ENCODE data around the gene CTSA.

The CTSA gene

DNA sequence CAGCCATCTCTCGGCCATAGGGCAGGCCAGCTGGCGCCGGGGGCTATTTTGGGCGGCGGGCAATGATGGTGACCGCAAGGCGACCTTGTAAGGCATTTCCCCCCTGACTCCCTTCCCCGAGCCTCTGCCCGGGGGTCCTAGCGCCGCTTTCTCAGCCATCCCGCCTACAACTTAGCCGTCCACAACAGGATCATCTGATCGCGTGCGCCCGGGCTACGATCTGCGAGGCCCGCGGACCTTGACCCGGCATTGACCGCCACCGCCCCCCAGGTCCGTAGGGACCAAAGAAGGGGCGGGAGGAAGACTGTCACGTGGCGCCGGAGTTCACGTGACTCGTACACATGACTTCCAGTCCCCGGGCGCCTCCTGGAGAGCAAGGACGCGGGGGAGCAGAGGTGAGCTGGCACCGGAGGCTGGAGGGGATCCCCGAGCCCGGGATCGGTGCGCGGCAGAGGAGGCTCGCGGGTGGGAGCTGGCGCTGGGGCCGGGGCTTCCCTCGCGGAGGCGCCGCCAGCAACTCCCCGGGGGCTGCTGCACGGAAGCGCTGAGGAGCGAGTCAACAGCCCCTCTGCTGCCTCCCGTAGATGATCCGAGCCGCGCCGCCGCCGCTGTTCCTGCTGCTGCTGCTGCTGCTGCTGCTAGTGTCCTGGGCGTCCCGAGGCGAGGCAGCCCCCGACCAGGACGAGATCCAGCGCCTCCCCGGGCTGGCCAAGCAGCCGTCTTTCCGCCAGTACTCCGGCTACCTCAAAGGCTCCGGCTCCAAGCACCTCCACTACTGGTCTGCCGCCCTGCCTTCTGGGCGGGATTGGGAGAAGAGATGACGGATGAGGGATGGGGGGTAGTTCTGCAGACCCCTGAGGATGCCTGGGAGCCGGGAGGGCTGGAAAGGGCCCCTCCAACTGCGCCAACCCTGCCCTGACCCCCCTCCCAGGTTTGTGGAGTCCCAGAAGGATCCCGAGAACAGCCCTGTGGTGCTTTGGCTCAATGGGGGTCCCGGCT, at the start of gene CTSA, which contains the start of gene NEURL2:
Gene CTSA (plus strand): TSS at position 351 of the 999 bp plus-strand sequence. CDS start 234 bp downstream, at position 585.
Gene NEURL2 (minus strand): TSS at position 224 of the 999 bp plus-strand sequence. CDS start 217 bp downstream, at position 7.
- Histone ChIP-seq H3K9ac (ENCODE audit: low read length) (peak within 1 kb of the TSS; percentile 75), H3K4me3 (ENCODE audit: low read depth, low read length) (peak within 1 kb of the TSS; percentile 83), H3K27me3 (ENCODE audit: control insufficient read depth, insufficient read depth, low read length) (no peaks in the 10 kb centered on the region), H3K36me3 (ENCODE audit: control insufficient read depth, insufficient read depth, low read length) (peaks cover 41% of the 10 kb centered on the region), H3K4me1 (ENCODE audit: control insufficient read depth, insufficient read depth, low read length) (no peaks in the 10 kb centered on the region), H3K27ac (ENCODE audit: low read depth, low read length) (peak within 1 kb of the TSS; percentile 30; the same call in 1 of the 2 replicates), H3K9me3 (ENCODE audit: control insufficient read depth, insufficient read depth, low read depth, low read length) (no peaks in the 10 kb centered on the region)

DNA sequence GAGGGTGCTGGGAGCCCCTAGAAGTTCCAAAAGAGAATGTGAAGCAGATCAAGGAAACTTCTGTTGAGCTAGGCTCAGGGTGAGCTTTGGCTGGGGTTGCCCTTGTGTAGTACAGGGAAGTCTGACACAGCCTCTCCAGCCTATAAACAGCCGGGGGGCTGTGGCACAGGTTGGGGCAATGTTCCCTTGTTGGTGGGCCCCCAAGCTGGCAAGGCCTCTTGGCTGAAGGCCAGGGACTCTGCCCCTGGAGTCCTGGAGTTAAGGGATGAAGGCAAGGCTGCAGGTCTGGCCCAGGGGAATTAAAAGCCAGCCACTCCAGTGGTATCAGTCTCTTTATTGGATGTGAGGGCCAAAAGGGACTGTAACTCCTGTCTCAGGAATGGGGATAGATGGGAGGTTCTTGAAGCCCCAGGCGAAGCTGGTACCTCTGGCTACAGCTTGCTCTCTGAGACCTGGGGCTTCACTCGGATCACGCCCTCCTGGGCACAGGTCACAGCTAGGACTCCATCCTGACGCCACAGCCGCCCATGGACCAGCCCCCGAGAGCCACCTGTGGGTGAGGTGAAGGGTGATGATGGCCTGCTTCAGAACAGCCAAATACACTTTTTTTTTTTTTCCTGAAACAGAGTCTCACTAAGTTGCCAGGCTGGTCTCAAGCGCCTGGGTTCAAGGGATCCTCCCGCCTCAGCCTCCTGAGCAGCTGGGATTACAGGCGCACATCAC, 49.6 kb upstream of the CTSA start:
- H3K27me3 ChIP-seq (ENCODE audit: control insufficient read depth, insufficient read depth, low read length): no peaks in the 10 kb centered on the region
- no peak overlapping the region for H3K9ac ChIP-seq (ENCODE audit: low read length)
- peaks cover 77% of the 10 kb centered on the region for H3K36me3 ChIP-seq (ENCODE audit: control insufficient read depth, insufficient read depth, low read length)
- H3K27ac ChIP-seq (ENCODE audit: low read depth, low read length): no peak overlapping the region
- H3K4me3 ChIP-seq (ENCODE audit: low read depth, low read length): no peak overlapping the region
- H3K4me1 ChIP-seq (ENCODE audit: control insufficient read depth, insufficient read depth, low read length): no peaks in the 10 kb centered on the region
- no peaks in the 10 kb centered on the region for H3K9me3 ChIP-seq (ENCODE audit: control insufficient read depth, insufficient read depth, low read depth, low read length)

DNA sequence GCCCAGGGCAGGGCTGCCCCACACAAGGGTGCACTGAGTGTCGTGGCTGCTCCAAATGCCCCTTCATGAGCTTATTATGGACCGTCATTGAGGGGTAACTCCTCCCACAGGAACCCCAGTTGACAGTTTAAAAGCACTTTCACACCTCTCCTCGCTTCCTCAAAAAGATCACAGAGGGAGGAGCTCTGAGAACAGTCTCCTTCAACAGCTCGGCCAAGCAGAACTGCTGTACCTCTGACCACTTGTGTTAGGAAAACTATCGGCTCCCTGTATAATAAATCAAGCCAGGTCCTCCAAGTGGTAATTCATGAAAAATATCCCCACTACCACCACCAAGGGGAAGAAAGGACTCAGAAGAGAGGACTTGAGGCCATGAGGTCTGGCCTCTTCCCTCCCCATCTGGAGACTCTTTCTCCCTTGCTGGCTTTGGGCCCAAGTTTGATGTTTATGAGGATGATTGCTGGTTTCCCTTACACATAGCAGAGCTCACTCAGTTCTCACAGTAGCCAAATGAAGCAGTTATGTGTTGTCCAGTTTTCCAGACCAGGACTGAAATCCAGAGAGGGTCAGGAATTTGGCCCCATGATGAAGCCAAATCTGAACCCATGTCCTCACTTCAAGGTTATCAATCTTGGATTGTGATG, 48.8 kb upstream of the CTSA start:
- Histone ChIP-seq H3K4me3 (ENCODE audit: low read depth, low read length) (no peak overlapping the region), H3K27ac (ENCODE audit: low read depth, low read length) (no peak overlapping the region), H3K36me3 (ENCODE audit: control insufficient read depth, insufficient read depth, low read length) (peaks cover 79% of the 10 kb centered on the region), H3K9ac (ENCODE audit: low read length) (no peak overlapping the region), H3K4me1 (ENCODE audit: control insufficient read depth, insufficient read depth, low read length) (no peaks in the 10 kb centered on the region), H3K27me3 (ENCODE audit: control insufficient read depth, insufficient read depth, low read length) (no peaks in the 10 kb centered on the region), H3K9me3 (ENCODE audit: control insufficient read depth, insufficient read depth, low read depth, low read length) (no peaks in the 10 kb centered on the region)

DNA sequence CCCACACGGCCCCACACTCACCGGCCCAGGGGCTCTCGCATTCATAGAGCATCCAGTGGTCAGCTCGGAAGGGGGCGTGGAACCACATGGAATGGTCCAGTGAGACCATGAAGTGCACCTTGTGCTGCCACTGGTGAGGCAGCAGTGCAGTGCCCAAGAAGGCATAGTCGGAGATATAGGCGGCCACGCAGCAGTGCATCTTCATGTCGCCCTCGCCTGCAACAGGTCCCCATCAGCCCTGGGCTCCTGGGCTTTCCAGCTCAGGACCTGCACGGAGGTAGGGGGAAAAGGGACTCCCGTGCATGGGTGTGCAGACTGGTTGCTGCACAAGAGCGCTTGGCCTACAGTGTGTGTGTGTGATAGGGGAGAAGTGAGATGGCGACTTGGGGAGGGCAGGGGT, 47.6 kb upstream of the CTSA start:
- Histone ChIP-seq H3K4me3 (ENCODE audit: low read depth, low read length) (no peak overlapping the region), H3K4me1 (ENCODE audit: control insufficient read depth, insufficient read depth, low read length) (no peaks in the 10 kb centered on the region), H3K27me3 (ENCODE audit: control insufficient read depth, insufficient read depth, low read length) (no peaks in the 10 kb centered on the region), H3K36me3 (ENCODE audit: control insufficient read depth, insufficient read depth, low read length) (peaks cover 76% of the 10 kb centered on the region), H3K9ac (ENCODE audit: low read length) (no peak overlapping the region), H3K27ac (ENCODE audit: low read depth, low read length) (no peak overlapping the region), H3K9me3 (ENCODE audit: control insufficient read depth, insufficient read depth, low read depth, low read length) (no peaks in the 10 kb centered on the region)

DNA sequence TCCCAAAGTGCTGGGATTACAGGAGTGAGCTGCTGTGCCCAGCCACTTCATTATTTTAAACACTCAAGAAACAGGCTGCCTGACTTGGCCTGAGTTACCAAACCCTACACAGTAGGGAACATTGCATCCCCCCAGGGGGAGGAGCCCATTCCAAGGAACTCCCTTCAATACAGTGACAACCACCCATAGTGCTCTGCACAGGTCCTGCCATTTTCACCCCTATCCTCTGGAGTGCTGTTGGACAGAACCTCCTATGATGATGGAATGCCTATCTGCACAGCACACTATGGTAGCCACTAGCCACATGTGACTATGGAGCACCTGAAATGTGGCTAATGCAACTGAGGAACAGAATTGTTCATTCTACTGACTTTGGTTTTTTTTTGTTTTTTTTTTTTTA, 45.7 kb upstream of the CTSA start:
- H3K27ac ChIP-seq (ENCODE audit: low read depth, low read length): no peak overlapping the region
- H3K4me3 ChIP-seq (ENCODE audit: low read depth, low read length): no peak overlapping the region
- no peaks in the 10 kb centered on the region for H3K27me3 ChIP-seq (ENCODE audit: control insufficient read depth, insufficient read depth, low read length)
- H3K36me3 ChIP-seq (ENCODE audit: control insufficient read depth, insufficient read depth, low read length): peaks cover 75% of the 10 kb centered on the region
- no peak overlapping the region for H3K9ac ChIP-seq (ENCODE audit: low read length)
- no peaks in the 10 kb centered on the region for H3K9me3 ChIP-seq (ENCODE audit: control insufficient read depth, insufficient read depth, low read depth, low read length)
- no peaks in the 10 kb centered on the region for H3K4me1 ChIP-seq (ENCODE audit: control insufficient read depth, insufficient read depth, low read length)

DNA sequence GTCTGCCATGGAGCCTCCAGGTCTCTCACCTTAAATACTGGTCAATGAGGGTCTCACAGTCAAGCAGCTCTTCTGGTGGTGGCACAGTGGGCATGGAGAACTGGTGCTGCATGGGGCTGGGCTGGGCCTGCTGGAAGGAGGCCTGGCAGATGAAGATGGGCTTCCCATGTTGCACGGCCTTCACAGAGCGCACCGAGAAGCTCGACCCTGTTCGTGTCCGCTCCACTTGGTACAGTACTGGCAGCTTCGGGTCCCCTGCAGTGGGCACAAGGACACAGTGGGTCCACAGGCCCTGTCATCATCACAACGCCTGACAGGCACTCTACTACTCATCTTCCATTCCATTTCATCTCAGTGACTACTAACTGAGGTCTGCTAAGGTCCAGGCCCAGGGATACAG, 42.7 kb upstream of the CTSA start:
- H3K4me1 ChIP-seq (ENCODE audit: control insufficient read depth, insufficient read depth, low read length): peaks cover 10% of the 10 kb centered on the region
- no peak overlapping the region for H3K9ac ChIP-seq (ENCODE audit: low read length)
- no peak overlapping the region for H3K27ac ChIP-seq (ENCODE audit: low read depth, low read length)
- H3K27me3 ChIP-seq (ENCODE audit: control insufficient read depth, insufficient read depth, low read length): no peaks in the 10 kb centered on the region
- no peaks in the 10 kb centered on the region for H3K9me3 ChIP-seq (ENCODE audit: control insufficient read depth, insufficient read depth, low read depth, low read length)
- H3K36me3 ChIP-seq (ENCODE audit: control insufficient read depth, insufficient read depth, low read length): peaks cover 57% of the 10 kb centered on the region
- no peak overlapping the region for H3K4me3 ChIP-seq (ENCODE audit: low read depth, low read length)

DNA sequence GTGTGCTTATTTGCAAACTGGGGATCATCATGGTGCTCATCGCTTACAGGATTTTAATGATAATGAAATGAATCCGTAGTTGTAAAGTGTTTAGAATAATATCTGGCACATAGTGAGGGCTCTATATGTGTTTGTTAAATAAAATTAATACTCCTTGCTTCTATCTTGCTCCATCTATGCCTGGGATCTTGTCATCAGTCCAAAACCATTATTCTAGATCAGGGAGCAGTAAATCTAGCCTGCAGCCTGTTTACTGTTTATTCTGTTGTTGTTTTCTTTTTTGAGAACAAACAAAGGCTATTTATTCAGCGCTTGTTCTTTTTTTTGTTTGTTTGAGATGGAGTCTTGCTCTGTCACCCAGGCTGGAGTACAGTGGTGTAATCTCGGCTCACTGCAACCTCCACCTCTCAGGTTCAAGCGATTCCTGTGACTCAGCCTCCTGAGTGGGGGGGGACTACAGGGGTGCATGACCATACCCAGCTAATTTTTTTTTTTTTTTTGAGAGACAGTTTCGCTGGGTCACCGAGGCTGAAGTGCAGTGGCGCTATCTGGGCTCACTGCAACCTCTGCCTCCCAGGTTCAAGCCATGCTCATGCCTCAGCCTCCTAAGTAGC, 42.1 kb upstream of the CTSA start:
- peaks cover 50% of the 10 kb centered on the region for H3K36me3 ChIP-seq (ENCODE audit: control insufficient read depth, insufficient read depth, low read length)

DNA sequence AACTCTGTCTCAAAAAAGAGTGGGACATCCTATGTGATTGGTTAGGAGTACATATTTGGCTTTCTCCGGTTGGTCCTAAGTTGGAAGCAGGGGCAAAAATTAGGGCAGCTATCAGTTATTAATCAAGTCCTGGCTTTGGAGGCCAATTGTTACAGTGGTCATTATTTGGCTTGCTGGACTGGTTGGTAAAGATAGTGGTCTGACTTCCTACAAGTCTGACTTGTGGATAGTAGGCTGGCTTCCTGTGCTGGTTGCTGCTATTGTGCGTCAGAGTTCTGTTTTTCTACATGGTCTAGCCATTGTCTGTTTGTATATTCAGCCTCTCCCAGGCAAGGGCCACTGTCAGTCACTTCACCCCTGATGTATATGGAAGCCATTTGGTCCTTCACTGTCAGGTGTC, 40.9 kb upstream of the CTSA start:
- Histone ChIP-seq H3K4me1 (ENCODE audit: control insufficient read depth, insufficient read depth, low read length) (peaks cover 24% of the 10 kb centered on the region), H3K27ac (ENCODE audit: low read depth, low read length) (no peak overlapping the region), H3K4me3 (ENCODE audit: low read depth, low read length) (no peak overlapping the region), H3K9ac (ENCODE audit: low read length) (no peak overlapping the region), H3K9me3 (ENCODE audit: control insufficient read depth, insufficient read depth, low read depth, low read length) (no peaks in the 10 kb centered on the region), H3K36me3 (ENCODE audit: control insufficient read depth, insufficient read depth, low read length) (peaks cover 46% of the 10 kb centered on the region), H3K27me3 (ENCODE audit: control insufficient read depth, insufficient read depth, low read length) (no peaks in the 10 kb centered on the region)

More for the DNA sequence above, 42.1 kb upstream of the CTSA start:
- Histone ChIP-seq H3K9me3 (ENCODE audit: control insufficient read depth, insufficient read depth, low read depth, low read length) (no peaks in the 10 kb centered on the region), H3K4me1 (ENCODE audit: control insufficient read depth, insufficient read depth, low read length) (peaks cover 13% of the 10 kb centered on the region), H3K27ac (ENCODE audit: low read depth, low read length) (no peak overlapping the region), H3K27me3 (ENCODE audit: control insufficient read depth, insufficient read depth, low read length) (no peaks in the 10 kb centered on the region), H3K9ac (ENCODE audit: low read length) (no peak overlapping the region), H3K4me3 (ENCODE audit: low read depth, low read length) (no peak overlapping the region)

DNA sequence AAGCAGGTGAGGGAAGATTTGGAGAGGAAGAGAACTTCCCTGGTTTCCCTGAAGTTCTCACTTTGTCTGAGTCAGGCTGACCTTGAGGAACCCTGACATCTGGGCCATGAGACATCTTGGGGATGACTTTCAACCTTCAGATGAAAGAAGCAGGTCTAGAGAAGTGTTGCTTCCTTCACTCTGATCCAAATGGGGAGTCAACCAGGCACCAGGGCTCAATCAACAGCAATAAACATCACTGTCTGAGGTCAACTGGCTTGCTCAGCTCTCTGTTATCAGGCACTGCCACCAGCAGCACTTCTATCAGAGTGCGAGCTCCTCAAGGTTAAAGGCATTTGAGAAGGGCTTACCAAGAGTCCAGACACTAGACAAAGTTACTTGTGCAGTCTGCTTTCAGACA, 40.2 kb upstream of the CTSA start:
- Histone ChIP-seq H3K27ac (ENCODE audit: low read depth, low read length) (no peak overlapping the region), H3K27me3 (ENCODE audit: control insufficient read depth, insufficient read depth, low read length) (no peaks in the 10 kb centered on the region), H3K9ac (ENCODE audit: low read length) (no peak overlapping the region), H3K4me3 (ENCODE audit: low read depth, low read length) (no peak overlapping the region), H3K9me3 (ENCODE audit: control insufficient read depth, insufficient read depth, low read depth, low read length) (no peaks in the 10 kb centered on the region), H3K36me3 (ENCODE audit: control insufficient read depth, insufficient read depth, low read length) (peaks cover 40% of the 10 kb centered on the region), H3K4me1 (ENCODE audit: control insufficient read depth, insufficient read depth, low read length) (peaks cover 28% of the 10 kb centered on the region)

DNA sequence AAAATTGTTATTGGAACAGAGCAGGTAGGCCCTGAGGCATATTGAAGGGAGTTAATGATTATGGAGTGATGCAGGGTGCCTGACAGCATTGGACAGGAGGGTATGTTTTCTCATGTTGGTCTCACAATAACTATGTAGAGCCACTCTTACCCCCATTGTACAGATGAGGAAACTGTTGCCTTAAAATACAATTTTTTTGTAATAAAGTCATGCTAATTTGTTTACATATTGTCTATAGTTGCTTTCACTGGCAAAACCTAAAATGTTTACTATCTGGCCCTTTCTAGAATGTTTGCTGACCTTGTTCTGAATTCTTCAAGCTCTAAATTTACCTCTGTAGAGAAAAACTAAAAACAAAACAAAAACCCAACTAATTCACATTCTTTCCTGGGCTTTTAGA, 39.6 kb upstream of the CTSA start:
- Histone ChIP-seq H3K4me3 (ENCODE audit: low read depth, low read length) (no peak overlapping the region), H3K9ac (ENCODE audit: low read length) (no peak overlapping the region), H3K36me3 (ENCODE audit: control insufficient read depth, insufficient read depth, low read length) (peaks cover 35% of the 10 kb centered on the region), H3K4me1 (ENCODE audit: control insufficient read depth, insufficient read depth, low read length) (peaks cover 33% of the 10 kb centered on the region), H3K27ac (ENCODE audit: low read depth, low read length) (no peak overlapping the region), H3K9me3 (ENCODE audit: control insufficient read depth, insufficient read depth, low read depth, low read length) (no peaks in the 10 kb centered on the region), H3K27me3 (ENCODE audit: control insufficient read depth, insufficient read depth, low read length) (no peaks in the 10 kb centered on the region)
